Measurements from ENCODE around the gene WFIKKN1.

WFIKKN1 gene

GRCh38 chr16:667113-667779 is 36.5 kb downstream of the WFIKKN1 start:
- Histone ChIP-seq H3K27ac (ENCODE audit: low read depth, low read length) (peak overlapping the region; percentile 20; the same call in 1 of the 2 replicates), H3K79me2 (ENCODE audit: control insufficient read depth, low read length) (peaks cover 25% of the 10 kb centered on the region), H3K4me2 (ENCODE audit: low read length) (peak overlapping the region; percentile 97), H3K4me3 (ENCODE audit: low read length) (peak overlapping the region; percentile 98), H3K27me3 (ENCODE audit: control insufficient read depth, low read length) (no peaks in the 10 kb centered on the region), H3K36me3 (ENCODE audit: control insufficient read depth, low read length) (peaks cover 71% of the 10 kb centered on the region), H3K9me3 (ENCODE audit: control insufficient read depth, insufficient read depth, low read length) (no peaks in the 10 kb centered on the region), H4K20me1 (ENCODE audit: control insufficient read depth, insufficient read depth, low read depth, low read length) (no peaks in the 10 kb centered on the region), H3K4me1 (ENCODE audit: control insufficient read depth, low read length) (peaks cover 13% of the 10 kb centered on the region), H3F3A (ENCODE audit: control insufficient read depth, insufficient read depth) (0 out of 2 replicates have a peak, but pooled peaks cover 2% of the 10 kb centered on the region), H3K9me2 (replicated peaks; ENCODE audit: control insufficient read depth, low read length) (no peaks in the 10 kb centered on the region)
- no peak for TF ChIP-seq EZH2phosphoT487 (IDR thresholded peaks at IDR 0.05; ENCODE audit: borderline replicate concordance, low read length)
- no peak for TF ChIP-seq CTCF (IDR thresholded peaks at IDR 0.05; ENCODE audit: low read depth, low read length, poor library complexity, severe bottlenecking)

GRCh38 chr16:667780-668518 is 37.2 kb downstream of the WFIKKN1 start, which contains the start of gene RHOT2:
Gene RHOT2 (plus strand): TSS chr16:668132. CDS start chr16:668200, 68 bp downstream.
- Histone ChIP-seq H3K4me3 (ENCODE audit: low read length) (peak within 1 kb of the TSS; percentile 98), H3K9me3 (ENCODE audit: control insufficient read depth, insufficient read depth, low read length) (no peaks in the 10 kb centered on the region), H3K4me2 (ENCODE audit: low read length) (peak within 1 kb of the TSS; percentile 97), H4K20me1 (ENCODE audit: control insufficient read depth, insufficient read depth, low read depth, low read length) (no peaks in the 10 kb centered on the region), H3K36me3 (ENCODE audit: control insufficient read depth, low read length) (peaks cover 71% of the 10 kb centered on the region), H3F3A (ENCODE audit: control insufficient read depth, insufficient read depth) (0 out of 2 replicates have a peak, but pooled peaks cover 2% of the 10 kb centered on the region), H3K79me2 (ENCODE audit: control insufficient read depth, low read length) (peaks cover 25% of the 10 kb centered on the region), H3K27me3 (ENCODE audit: control insufficient read depth, low read length) (no peaks in the 10 kb centered on the region), H3K27ac (ENCODE audit: low read depth, low read length) (peak within 1 kb of the TSS; percentile 56), H3K4me1 (ENCODE audit: control insufficient read depth, low read length) (peaks cover 13% of the 10 kb centered on the region), H3K9me2 (replicated peaks; ENCODE audit: control insufficient read depth, low read length) (no peaks in the 10 kb centered on the region)
- no peak for TF ChIP-seq EZH2phosphoT487 (IDR thresholded peaks at IDR 0.05; ENCODE audit: borderline replicate concordance, low read length)
- peak; percentile 89 for TF ChIP-seq CTCF (IDR thresholded peaks at IDR 0.05; ENCODE audit: low read depth, low read length, poor library complexity, severe bottlenecking)

DNA sequence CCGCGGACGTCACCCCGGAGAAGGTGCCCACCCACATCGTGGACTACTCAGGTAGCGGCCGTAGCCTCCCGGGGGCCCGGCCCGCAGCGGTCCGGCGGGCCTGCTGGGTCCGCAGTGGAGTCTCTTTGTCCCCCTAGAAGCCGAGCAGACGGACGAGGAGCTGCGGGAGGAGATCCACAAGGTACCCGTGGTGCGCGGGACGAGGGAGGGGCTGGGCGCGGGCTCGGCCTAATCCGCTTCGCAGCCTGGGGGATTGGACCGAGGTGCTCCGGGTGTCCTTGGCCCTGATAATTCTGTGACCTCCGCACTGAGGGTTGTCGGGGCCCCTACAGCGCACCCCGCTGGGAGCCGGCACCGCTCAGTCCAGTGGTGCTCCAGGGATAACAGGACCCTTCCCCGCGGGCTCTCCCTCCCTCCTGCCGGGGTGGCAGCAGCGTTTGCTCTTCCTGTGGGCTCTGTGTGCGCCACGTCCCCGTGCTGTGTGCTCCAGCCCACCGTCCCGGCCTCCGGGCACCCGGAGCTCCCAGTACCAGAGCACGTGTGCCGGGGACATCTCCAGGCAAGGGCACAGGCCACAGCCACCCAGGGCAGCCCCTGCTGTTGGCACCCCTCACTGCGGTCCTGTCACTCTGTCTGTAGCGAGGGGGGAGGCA is 37.9 kb downstream of the WFIKKN1 start:
- Histone ChIP-seq H3K27me3 (ENCODE audit: control insufficient read depth, low read length) (no peaks in the 10 kb centered on the region), H3F3A (ENCODE audit: control insufficient read depth, insufficient read depth) (0 out of 2 replicates have a peak, but pooled peaks cover 2% of the 10 kb centered on the region), H3K4me2 (ENCODE audit: low read length) (peak overlapping the region; percentile 97), H3K79me2 (ENCODE audit: control insufficient read depth, low read length) (peaks cover 25% of the 10 kb centered on the region), H3K4me3 (ENCODE audit: low read length) (peak overlapping the region; percentile 98), H3K27ac (ENCODE audit: low read depth, low read length) (peak overlapping the region; percentile 56), H3K9me2 (replicated peaks; ENCODE audit: control insufficient read depth, low read length) (no peaks in the 10 kb centered on the region), H3K9me3 (ENCODE audit: control insufficient read depth, insufficient read depth, low read length) (no peaks in the 10 kb centered on the region), H4K20me1 (ENCODE audit: control insufficient read depth, insufficient read depth, low read depth, low read length) (no peaks in the 10 kb centered on the region), H3K4me1 (ENCODE audit: control insufficient read depth, low read length) (peaks cover 13% of the 10 kb centered on the region), H3K36me3 (ENCODE audit: control insufficient read depth, low read length) (peaks cover 72% of the 10 kb centered on the region)
- TF ChIP-seq EZH2phosphoT487 (IDR thresholded peaks at IDR 0.05; ENCODE audit: borderline replicate concordance, low read length) = no peak
- no peak for TF ChIP-seq CTCF (IDR thresholded peaks at IDR 0.05; ENCODE audit: low read depth, low read length, poor library complexity, severe bottlenecking)
